Esophagus muscularis mucosa (tissue), 4 donors: ENCODE data around the gene RGS7BP. TPM values are rescaled to one million over a fixed set of nuclear protein-coding genes. Genes with fewer than 3 reads are reported as not detected.

Experiments
- DNase-seq: peaks from one replicate; pipeline ENCODE4 v3.0.0-alpha.2; 2017; ENCODE audit errors: extremely low spot score
- H3K27ac ChIP-seq, 4 donors: fragments of 200-600 bp; sonication (generic); replicated peaks in 1 of 4; 1 replicate in 3 of 4; 2 replicates in 1 of 4; pipeline ENCODE4 v1.5.1; 2016 to 2019; ENCODE audit warnings: mild to moderate bottlenecking in 1 of 4
- H3K27me3 ChIP-seq, 4 donors: fragments of 200-600 bp; sonication (generic); one replicate each; pipeline versions ENCODE4 v1.5.1 to v1.6.0; 2016 to 2019
- H3K36me3 ChIP-seq, 4 donors: fragments of 200-600 bp; sonication (generic); one replicate each; pipeline ENCODE4 v1.5.1; 2016 to 2019
- H3K4me1 ChIP-seq, 4 donors: fragments of 200-600 bp; sonication (generic); one replicate each; pipeline ENCODE4 v1.5.1; 2016 to 2019
- H3K4me3 ChIP-seq, 4 donors: fragments of 200-600 bp; sonication (generic); 1 replicate in 2 of 4; 2 replicates in 2 of 4; pipeline ENCODE4 v1.5.1; 2016 to 2019; ENCODE audit warnings: mild to moderate bottlenecking in 4 of 4, moderate library complexity in 1 of 4
- H3K9me3 ChIP-seq, 4 donors: fragments of 200-600 bp; sonication (generic); 1 replicate in 3 of 4; 2 replicates in 1 of 4; pipeline ENCODE4 v1.5.1; 2016 to 2019
- EP300 ChIP-seq: sonication (generic); formaldehyde crosslinking; IDR thresholded peaks from one replicate; pipeline ENCODE4 v1.6.1; 2017; ENCODE audit warnings: antibody characterized with exemption
- POLR2A ChIP-seq: fragments of 450-650 bp; IDR thresholded peaks from one replicate; pipeline ENCODE4 v1.6.1; 2017; ENCODE audit warnings: antibody characterized with exemption, moderate library complexity, mild to moderate bottlenecking, low read depth
- POLR2AphosphoS5 ChIP-seq, 2 donors: sonication (generic); formaldehyde crosslinking; IDR thresholded peaks; one replicate each; pipeline ENCODE4 v1.6.1; 2017; ENCODE audit warnings: antibody characterized with exemption in 2 of 2
- WGBS: methylation state at CpG from one replicate; pipeline ENCODE4 v1.1.5; 2018; 5-methylcytosine and 5-hydroxymethylcytosine counted together
- intact Hi-C: fragments of 100-400 bp; cut with DNase I; formaldehyde crosslinking; loops from one replicate; pipeline ENCODE4 v1.15.1; 2023
- total RNA-seq, 4 donors: library from RNA; depleted of rRNA; stranded (reverse); fragments of >200 nt; gene quantifications; one replicate each; pipeline versions ENCODE4 v1.1.0 to v1.2.1, GENCODE V29; 2016
- TF ChIP-seq, protein P1 (sequence below), 3 experiments: fragments of 200-600 bp in 2 of 3; fragments of 450-650 bp in 1 of 3; sonication (generic) in 2 of 3; IDR thresholded peaks; one replicate each; pipeline ENCODE4 v1.5.1; 2017 to 2019; ENCODE audit warnings: antibody characterized with exemption in 3 of 3, mild to moderate bottlenecking in 2 of 3, moderate library complexity in 1 of 3

The RGS7BP gene
- total RNA-seq, 4 donors from 2014 or later: 1.2 to 4.7 (median 4.1) TPM

DNA sequence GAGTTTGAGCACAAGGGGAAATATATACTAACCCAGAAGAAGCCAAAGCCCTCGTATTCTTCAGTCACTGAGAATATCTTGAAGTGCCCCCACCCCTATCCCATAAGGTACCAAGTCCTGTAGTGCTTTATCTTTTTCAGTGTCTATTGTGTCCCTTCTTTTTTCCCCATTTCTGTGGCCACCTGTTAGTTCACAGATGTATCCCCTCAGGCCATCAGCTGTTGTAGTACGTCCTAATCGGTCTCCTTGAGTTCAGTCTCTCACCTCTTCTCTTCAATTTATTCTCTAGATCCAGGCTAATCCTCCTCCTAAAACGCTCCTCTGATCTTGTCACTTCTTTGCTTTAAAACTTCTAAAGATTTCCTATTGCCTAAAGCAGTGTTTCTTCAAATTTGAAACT, 10.4 kb downstream of the RGS7BP start:
- H3K27ac ChIP-seq: no peak overlapping the region
- H3K27me3 ChIP-seq: no peaks in the 10 kb centered on the region
- WGBS: 88% methylated on average over 4 of the region's 4 CpGs
- H3K9me3 ChIP-seq: no peaks in the 10 kb centered on the region
- H3K36me3 ChIP-seq: no peaks in the 10 kb centered on the region
- TF ChIP-seq EP300 (no peak), POLR2A (no peak), POLR2AphosphoS5 (IDR thresholded peaks at IDR 0.05) (no peak)
- TF ChIP-seq, protein P1, sequence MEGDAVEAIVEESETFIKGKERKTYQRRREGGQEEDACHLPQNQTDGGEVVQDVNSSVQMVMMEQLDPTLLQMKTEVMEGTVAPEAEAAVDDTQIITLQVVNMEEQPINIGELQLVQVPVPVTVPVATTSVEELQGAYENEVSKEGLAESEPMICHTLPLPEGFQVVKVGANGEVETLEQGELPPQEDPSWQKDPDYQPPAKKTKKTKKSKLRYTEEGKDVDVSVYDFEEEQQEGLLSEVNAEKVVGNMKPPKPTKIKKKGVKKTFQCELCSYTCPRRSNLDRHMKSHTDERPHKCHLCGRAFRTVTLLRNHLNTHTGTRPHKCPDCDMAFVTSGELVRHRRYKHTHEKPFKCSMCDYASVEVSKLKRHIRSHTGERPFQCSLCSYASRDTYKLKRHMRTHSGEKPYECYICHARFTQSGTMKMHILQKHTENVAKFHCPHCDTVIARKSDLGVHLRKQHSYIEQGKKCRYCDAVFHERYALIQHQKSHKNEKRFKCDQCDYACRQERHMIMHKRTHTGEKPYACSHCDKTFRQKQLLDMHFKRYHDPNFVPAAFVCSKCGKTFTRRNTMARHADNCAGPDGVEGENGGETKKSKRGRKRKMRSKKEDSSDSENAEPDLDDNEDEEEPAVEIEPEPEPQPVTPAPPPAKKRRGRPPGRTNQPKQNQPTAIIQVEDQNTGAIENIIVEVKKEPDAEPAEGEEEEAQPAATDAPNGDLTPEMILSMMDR (IDR thresholded peaks at IDR 0.05): no peak
- H3K4me1 ChIP-seq: no peaks in the 10 kb centered on the region
- no peak for DNase-seq
- intact Hi-C loops: no loop called here
- no peak overlapping the region for H3K4me3 ChIP-seq

DNA sequence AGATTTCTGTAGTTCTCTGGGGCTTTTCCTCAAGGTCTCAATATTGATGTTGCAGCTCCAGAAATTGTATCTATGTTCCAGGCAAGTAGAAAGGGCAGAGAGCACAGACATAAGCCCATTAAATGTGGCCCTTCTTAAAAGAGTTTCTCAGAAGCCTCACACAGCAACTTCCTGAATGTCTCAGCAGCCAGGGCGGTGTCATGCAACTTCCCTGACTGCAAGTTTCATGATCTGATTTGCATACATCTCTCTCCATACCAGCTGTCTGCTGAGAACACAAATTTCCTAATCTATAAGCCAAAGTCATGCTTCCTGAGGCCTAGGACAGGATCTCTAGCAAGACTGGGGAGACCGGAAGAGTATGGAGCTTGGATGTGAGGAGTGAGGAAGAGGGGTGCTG, 13.0 kb downstream of the RGS7BP start:
- H3K27me3 ChIP-seq: no peaks in the 10 kb centered on the region
- DNase-seq: no peak
- no peaks in the 10 kb centered on the region for H3K4me1 ChIP-seq
- H3K27ac ChIP-seq: no peak overlapping the region
- 93% methylated on average over 2 of the region's 2 CpGs for WGBS
- H3K4me3 ChIP-seq: no peak overlapping the region
- TF ChIP-seq, protein P1 (IDR thresholded peaks at IDR 0.05): no peak
- TF ChIP-seq POLR2A: no peak
- TF ChIP-seq EP300: no peak
- TF ChIP-seq POLR2AphosphoS5 (IDR thresholded peaks at IDR 0.05): no peak
- H3K9me3 ChIP-seq: no peaks in the 10 kb centered on the region
- intact Hi-C loops: no loop called here
- no peaks in the 10 kb centered on the region for H3K36me3 ChIP-seq

DNA sequence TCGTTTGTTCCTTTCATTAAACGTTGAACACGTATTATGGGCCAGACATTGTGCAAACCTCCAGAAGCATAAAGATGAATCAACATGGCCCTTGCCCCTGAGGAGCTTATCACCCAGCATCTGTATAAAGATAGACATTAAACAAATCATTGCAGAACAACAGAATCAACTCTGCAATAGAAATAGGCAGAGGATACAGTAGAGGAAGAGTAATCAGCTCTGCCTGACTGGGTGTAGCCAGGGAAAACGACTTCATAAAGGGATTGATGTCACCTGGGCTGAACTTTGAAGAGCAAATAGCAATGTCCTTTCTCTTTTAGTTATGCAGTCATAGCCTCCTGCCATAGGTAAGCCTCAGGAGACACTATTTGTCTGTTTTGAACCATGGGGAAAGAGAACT, 13.4 kb downstream of the RGS7BP start:
- Histone ChIP-seq H3K36me3 (no peaks in the 10 kb centered on the region), H3K4me3 (no peak overlapping the region), H3K4me1 (no peaks in the 10 kb centered on the region), H3K27ac (no peak overlapping the region), H3K9me3 (no peaks in the 10 kb centered on the region), H3K27me3 (no peaks in the 10 kb centered on the region)
- intact Hi-C loops: no loop called here
- WGBS: 86% methylated on average over 4 of the region's 4 CpGs
- DNase-seq: no peak
- TF ChIP-seq, protein P1 (IDR thresholded peaks at IDR 0.05): no peak
- TF ChIP-seq EP300 (no peak), POLR2A (no peak), POLR2AphosphoS5 (IDR thresholded peaks at IDR 0.05) (no peak)

DNA sequence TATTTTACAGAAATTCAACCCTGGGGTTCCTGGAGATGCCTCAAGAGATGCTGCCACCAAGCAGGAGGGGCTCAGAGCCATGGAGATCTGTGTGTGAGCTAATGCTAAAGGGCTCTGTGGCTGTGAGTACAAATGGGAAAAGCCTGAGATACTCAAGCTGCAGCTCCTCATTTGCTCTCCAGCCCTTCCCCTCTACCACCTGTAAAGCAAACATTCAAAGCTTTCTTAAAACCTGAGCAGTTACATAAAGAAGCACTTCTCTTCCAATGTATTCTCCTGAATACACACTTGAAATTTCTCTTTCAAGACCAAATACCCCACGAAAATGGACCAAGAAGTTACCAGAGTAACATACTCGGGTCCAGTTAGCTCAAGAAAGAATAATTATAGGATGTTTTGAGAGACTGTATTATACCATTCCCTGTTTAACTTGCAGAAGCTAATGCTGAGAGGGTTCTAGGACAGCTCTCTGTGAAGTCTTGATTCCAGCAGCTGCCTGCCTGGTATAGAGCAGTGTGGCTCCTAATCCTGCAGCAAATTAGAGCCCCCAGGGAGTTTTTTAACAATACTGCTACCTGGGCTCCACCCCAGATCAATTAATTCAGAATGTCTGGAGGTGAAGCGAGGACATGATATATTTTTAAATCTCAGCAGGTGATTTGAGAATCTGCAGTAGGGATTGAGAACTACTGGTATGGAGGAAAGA, 21.1 kb downstream of the RGS7BP start:
- H3K4me3 ChIP-seq: no peak overlapping the region
- H3K36me3 ChIP-seq: no peaks in the 10 kb centered on the region
- intact Hi-C loops: no loop called here
- H3K27me3 ChIP-seq: no peaks in the 10 kb centered on the region
- no peaks in the 10 kb centered on the region for H3K9me3 ChIP-seq
- no peak overlapping the region for H3K27ac ChIP-seq
- no peak for DNase-seq
- WGBS: 88% methylated on average over 3 of the region's 3 CpGs
- TF ChIP-seq EP300 (no peak), POLR2AphosphoS5 (IDR thresholded peaks at IDR 0.05) (no peak), POLR2A (no peak)
- TF ChIP-seq, protein P1 (IDR thresholded peaks at IDR 0.05): no peak
- H3K4me1 ChIP-seq: peaks cover 0 to 9% (median 3%) of the 10 kb centered on the region in 4 donors

DNA sequence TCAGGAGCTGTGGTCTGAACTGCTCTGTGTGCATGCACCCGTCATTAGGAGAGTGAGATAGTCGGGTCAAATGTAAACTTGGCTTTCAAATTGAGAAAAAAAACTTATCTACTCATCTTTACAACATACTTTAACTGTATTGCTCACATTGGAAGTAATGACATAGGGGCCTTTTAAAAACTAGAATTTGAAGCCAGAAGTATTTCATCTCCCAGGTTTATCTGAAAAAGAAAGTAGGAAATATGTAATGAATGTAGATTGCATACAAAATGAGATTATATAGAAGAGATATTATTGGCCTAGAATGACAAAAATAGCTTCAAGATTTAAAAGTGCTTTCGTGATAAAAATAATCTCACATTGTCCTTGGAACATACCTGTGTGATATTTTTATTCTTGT, 24.3 kb downstream of the RGS7BP start:
- intact Hi-C loops: no loop called here
- no peaks in the 10 kb centered on the region for H3K36me3 ChIP-seq
- H3K9me3 ChIP-seq: no peaks in the 10 kb centered on the region
- no peak for DNase-seq
- 46% methylated on average over 3 of the region's 3 CpGs for WGBS
- H3K27me3 ChIP-seq: no peaks in the 10 kb centered on the region
- H3K4me1 ChIP-seq: peaks cover 0 to 18% (median 8%) of the 10 kb centered on the region in 4 donors
- no peak overlapping the region for H3K4me3 ChIP-seq
- TF ChIP-seq POLR2A (no peak), EP300 (no peak), POLR2AphosphoS5 (IDR thresholded peaks at IDR 0.05) (no peak)
- TF ChIP-seq, protein P1 (IDR thresholded peaks at IDR 0.05): no peak
- no peak overlapping the region for H3K27ac ChIP-seq
